PC-3 (cell line): ENCODE results near the gene HOXB7. TPM values are rescaled to one million over a fixed set of nuclear protein-coding genes. Genes with fewer than 3 reads are reported as not detected.

Experiments
- ATAC-seq: fragments of 200-7000 bp; cut with Tn5 transposase; 2 replicates; pipeline ENCODE4 v1.9.1; 2020; ENCODE audit warnings: mild to moderate bottlenecking, moderate library complexity
- BruUV-seq: library from RNA; stranded (reverse); fragments of 400-500 nt; replicated peaks from 2 replicates; lab custom pipeline; 2021; lab: Mats Ljungman, UMichigan
- CTCF ChIA-PET: fragments of 300-600 bp; sonication (Branson Sonifier 250); formaldehyde crosslinking; loops from one replicate; lab custom pipeline; 2022; ENCODE audit warnings: antibody characterized with exemption; lab: Charles Lee
- POLR2A ChIA-PET: fragments of 300-600 bp; sonication (Branson Sonifier 250); formaldehyde crosslinking; loops from one replicate; lab custom pipeline; 2022; ENCODE audit warnings: antibody characterized with exemption; ENCODE audit not compliant: unreplicated experiment; lab: Charles Lee
- DNase-seq: peaks from one replicate; pipeline ENCODE4 v3.0.0-alpha.2; 2015
- H2AFZ ChIP-seq: fragments of 300-600 bp; sonication (generic); 2 replicates; pipeline ENCODE4 v1.6.0; 2016; ENCODE audit warnings: antibody characterized with exemption, low read length
- H3F3A ChIP-seq: fragments of 300-600 bp; sonication (generic); one replicate; pipeline ENCODE4 v1.6.0; 2017; ENCODE audit warnings: antibody characterized with exemption, low read length, control low read depth, mild to moderate bottlenecking; ENCODE audit not compliant: unreplicated experiment
- H3K27ac ChIP-seq: fragments of 300-600 bp; sonication (generic); 2 replicates; pipeline ENCODE4 v1.5.1; 2016; ENCODE audit warnings: mild to moderate bottlenecking, low read length
- H3K27me3 ChIP-seq: fragments of 300-600 bp; sonication (generic); 2 replicates; pipeline ENCODE4 v1.6.1; 2016; ENCODE audit warnings: low read length, mixed read lengths
- H3K36me3 ChIP-seq: fragments of 300-600 bp; sonication (generic); 2 replicates; pipeline ENCODE4 v1.6.1; 2016; ENCODE audit warnings: low read depth, mixed run types, low read length, mixed read lengths
- H3K4me1 ChIP-seq: fragments of 300-600 bp; sonication (generic); 2 replicates; pipeline ENCODE4 v1.5.1; 2016; ENCODE audit warnings: low read length; ENCODE audit not compliant: insufficient read depth
- H3K4me2 ChIP-seq: fragments of 300-600 bp; sonication (generic); 2 replicates; pipeline ENCODE4 v1.6.0; 2016; ENCODE audit warnings: low read length
- H3K4me3 ChIP-seq: fragments of 300-600 bp; sonication (generic); 2 replicates; pipeline ENCODE4 v1.5.1; 2016; ENCODE audit warnings: mild to moderate bottlenecking, low read length, mixed read lengths
- H3K79me2 ChIP-seq: fragments of 300-600 bp; sonication (generic); 2 replicates; pipeline ENCODE4 v1.6.1; 2017; ENCODE audit warnings: low read length, mixed read lengths
- H3K9ac ChIP-seq: fragments of 300-600 bp; sonication (generic); 2 replicates; pipeline ENCODE4 v1.6.0; 2016; ENCODE audit warnings: mild to moderate bottlenecking, low read length
- H3K9me2 ChIP-seq: fragments of 300-600 bp; sonication (generic); replicated peaks from 2 replicates; pipeline ENCODE4 v1.6.1; 2016; ENCODE audit warnings: mixed run types, low read length, mixed read lengths
- H3K9me3 ChIP-seq: fragments of 300-600 bp; sonication (generic); 2 replicates; pipeline ENCODE4 v1.6.1; 2016; ENCODE audit warnings: low read length, mixed read lengths
- H4K20me1 ChIP-seq: fragments of 300-600 bp; sonication (generic); 2 replicates; pipeline ENCODE4 v1.6.1; 2016; ENCODE audit warnings: low read length, mixed read lengths
- CTCF ChIP-seq: fragments of 300-600 bp; sonication (generic); conservative IDR thresholded peaks from 2 replicates; pipeline ENCODE4 v1.5.1; 2017; ENCODE audit warnings: antibody characterized with exemption, low read depth, mild to moderate bottlenecking, low read length
- EZH2 ChIP-seq: fragments of 300-600 bp; sonication (generic); IDR thresholded peaks from one replicate; pipeline ENCODE4 v1.6.1; 2017; ENCODE audit warnings: antibody characterized with exemption, mild to moderate bottlenecking, low read length; ENCODE audit not compliant: unreplicated experiment
- EZH2phosphoT487 ChIP-seq: fragments of 300-600 bp; sonication (generic); IDR thresholded peaks from 2 replicates; pipeline ENCODE4 v1.6.1; 2018; ENCODE audit warnings: mild to moderate bottlenecking, antibody characterized with exemption, low read length, borderline replicate concordance
- intact Hi-C: fragments of 100-400 bp; cut with micrococcal nuclease; formaldehyde crosslinking; loops from 2 replicates; pipeline ENCODE4 v1.9.0; 2023
- total RNA-seq: library from RNA; depleted of rRNA; stranded (reverse); fragments of >200 nt; gene quantifications from 2 replicates; pipeline ENCODE4 v1.2.3, GENCODE V29; 2014

The HOXB7 gene
- total RNA-seq, 1 experiment from 2014 or later = not detected

DNA sequence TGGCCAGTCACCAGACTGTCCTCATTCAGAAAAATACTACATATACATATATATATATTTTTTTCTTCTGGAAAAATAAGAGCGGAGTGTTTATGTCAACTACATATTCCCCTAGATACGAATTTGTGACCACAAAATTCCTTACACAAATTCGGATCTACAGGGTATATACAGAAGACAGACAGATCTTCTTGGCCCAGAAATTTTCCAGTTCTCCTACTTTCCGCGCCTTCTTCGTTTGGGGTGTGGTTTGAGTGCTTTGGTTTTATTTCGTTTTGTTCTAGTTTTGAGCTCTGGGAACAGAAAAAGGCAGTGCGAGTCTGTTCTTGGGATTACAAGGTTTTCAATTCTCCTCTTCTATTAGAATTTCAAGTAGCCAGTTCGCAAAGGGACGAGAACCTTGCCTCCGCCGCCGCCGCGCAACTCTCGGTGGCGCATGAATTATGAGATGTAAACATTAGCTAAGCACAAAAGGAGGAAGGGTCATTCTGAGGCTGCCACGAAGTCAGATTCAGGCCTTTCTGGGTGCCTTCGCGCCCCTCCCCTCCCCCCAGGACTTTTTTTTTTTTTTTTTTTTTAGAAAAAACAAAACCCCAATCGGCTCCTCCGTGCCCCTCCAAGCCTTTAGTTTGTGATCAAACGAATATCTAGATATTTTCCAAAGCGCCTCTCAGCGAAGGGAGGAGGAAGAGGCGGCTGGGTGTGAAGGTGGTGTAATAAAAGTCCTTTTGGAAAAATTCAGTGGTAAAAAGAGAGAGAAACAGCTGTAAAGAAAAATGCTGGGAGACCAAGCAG lies 30.9 kb downstream of the HOXB7 start:
- intact Hi-C loops = no loop called here
- DNase-seq (no peak), ATAC-seq (no peak)
- Histone ChIP-seq H3F3A (no peaks in the 10 kb centered on the region), H3K36me3 (no peaks in the 10 kb centered on the region), H3K9ac (no peak overlapping the region), H3K9me3 (no peaks in the 10 kb centered on the region), H3K4me3 (no peak overlapping the region), H3K4me1 (peaks cover 25% of the 10 kb centered on the region), H3K79me2 (0 out of 2 replicates have a peak, but pooled peaks cover 6% of the 10 kb centered on the region), H3K27me3 (no peaks in the 10 kb centered on the region), H3K9me2 (no peaks in the 10 kb centered on the region), H3K4me2 (no peak overlapping the region), H3K27ac (no peak overlapping the region), H2AFZ (no peak overlapping the region), H4K20me1 (no peaks in the 10 kb centered on the region)
- TF ChIP-seq CTCF = no peak
- no peak for TF ChIP-seq EZH2phosphoT487
- no peak for TF ChIP-seq EZH2
- POLR2A ChIA-PET = no interaction called here
- BruUV-seq = no TSS peak
- CTCF ChIA-PET = no interaction called here

DNA sequence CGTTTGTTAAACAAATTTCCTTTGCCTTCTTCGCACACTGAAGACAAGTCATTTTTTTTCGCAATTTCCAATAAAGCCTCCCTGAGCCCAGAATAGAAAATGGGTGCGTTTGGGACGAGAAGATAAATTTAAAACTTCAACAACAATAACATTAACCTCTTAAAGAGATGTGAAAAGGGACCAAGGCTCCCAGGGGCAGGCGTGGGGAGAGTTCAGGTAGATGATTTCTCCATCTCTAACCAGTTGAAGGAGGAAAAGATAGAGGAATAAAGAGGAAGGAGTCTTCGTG lies 31.4 kb downstream of the HOXB7 start:
- no TSS peak for BruUV-seq
- ChIA-PET POLR2A (no interaction called here), CTCF (no interaction called here)
- H3K27me3 ChIP-seq = no peaks in the 10 kb centered on the region
- peaks cover 25% of the 10 kb centered on the region for H3K4me1 ChIP-seq
- no peak overlapping the region for H3K4me3 ChIP-seq
- no peak overlapping the region for H3K9ac ChIP-seq
- H3K9me2 ChIP-seq = no peaks in the 10 kb centered on the region
- intact Hi-C loops = no loop called here
- H3K4me2 ChIP-seq = no peak overlapping the region
- H3K9me3 ChIP-seq = no peaks in the 10 kb centered on the region
- ATAC-seq = no peak
- H3K27ac ChIP-seq = no peak overlapping the region
- H3F3A ChIP-seq = no peaks in the 10 kb centered on the region
- DNase-seq = no peak
- no peak for TF ChIP-seq CTCF
- no peak for TF ChIP-seq EZH2phosphoT487
- TF ChIP-seq EZH2 = no peak
- H3K36me3 ChIP-seq = no peaks in the 10 kb centered on the region
- H2AFZ ChIP-seq = no peak overlapping the region
- 0 out of 2 replicates have a peak, but pooled peaks cover 6% of the 10 kb centered on the region for H3K79me2 ChIP-seq
- H4K20me1 ChIP-seq = no peaks in the 10 kb centered on the region
